ENCODE data around the gene OPRD1. TPM values are rescaled to one million over a fixed set of nuclear protein-coding genes. Genes with fewer than 3 reads are reported as not detected.

Gene OPRD1
- total and polyA plus RNA-seq, 8 donors = 0.18 to 0.42 (median 0.23) TPM; not detected in 2

DNA sequence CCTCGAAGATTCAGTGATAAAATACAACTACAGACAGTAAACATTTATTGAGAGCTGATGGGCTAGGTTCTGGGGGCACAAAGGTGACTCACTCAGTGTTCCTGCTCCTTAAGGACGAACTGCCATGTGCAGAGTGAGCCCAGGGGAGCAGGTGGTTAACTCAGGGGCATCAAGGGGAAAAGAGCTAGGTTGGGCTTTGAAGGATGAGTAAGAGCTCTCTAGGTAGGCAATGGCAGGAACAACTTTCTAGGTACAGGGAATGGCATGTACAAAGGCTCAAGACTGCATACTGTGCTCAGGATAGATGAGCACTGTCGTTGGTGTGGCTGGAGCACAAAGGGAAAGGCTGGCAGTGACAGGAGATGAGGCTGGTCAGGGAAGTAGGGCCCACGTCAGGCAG, 85.8 kb downstream of the OPRD1 start:
- peaks cover 0 to 23% of the 10 kb centered on the region in 2 donors for H3K4me1 ChIP-seq
- DNase-seq (no peak), ATAC-seq (no peak)
- TF ChIP-seq, protein P1, sequence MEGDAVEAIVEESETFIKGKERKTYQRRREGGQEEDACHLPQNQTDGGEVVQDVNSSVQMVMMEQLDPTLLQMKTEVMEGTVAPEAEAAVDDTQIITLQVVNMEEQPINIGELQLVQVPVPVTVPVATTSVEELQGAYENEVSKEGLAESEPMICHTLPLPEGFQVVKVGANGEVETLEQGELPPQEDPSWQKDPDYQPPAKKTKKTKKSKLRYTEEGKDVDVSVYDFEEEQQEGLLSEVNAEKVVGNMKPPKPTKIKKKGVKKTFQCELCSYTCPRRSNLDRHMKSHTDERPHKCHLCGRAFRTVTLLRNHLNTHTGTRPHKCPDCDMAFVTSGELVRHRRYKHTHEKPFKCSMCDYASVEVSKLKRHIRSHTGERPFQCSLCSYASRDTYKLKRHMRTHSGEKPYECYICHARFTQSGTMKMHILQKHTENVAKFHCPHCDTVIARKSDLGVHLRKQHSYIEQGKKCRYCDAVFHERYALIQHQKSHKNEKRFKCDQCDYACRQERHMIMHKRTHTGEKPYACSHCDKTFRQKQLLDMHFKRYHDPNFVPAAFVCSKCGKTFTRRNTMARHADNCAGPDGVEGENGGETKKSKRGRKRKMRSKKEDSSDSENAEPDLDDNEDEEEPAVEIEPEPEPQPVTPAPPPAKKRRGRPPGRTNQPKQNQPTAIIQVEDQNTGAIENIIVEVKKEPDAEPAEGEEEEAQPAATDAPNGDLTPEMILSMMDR (IDR thresholded peaks at IDR 0.05) = no peak
- H3K36me3 ChIP-seq = no peaks in the 10 kb centered on the region
- H3K9me3 ChIP-seq = no peaks in the 10 kb centered on the region
- H3K27me3 ChIP-seq = no peaks in the 10 kb centered on the region
- no peak overlapping the region for H3K4me3 ChIP-seq
- H3K27ac ChIP-seq = peak overlapping the region in 1 of 2 donors; percentile 54
- intact Hi-C loops (cut with DNase I) = no loop called here

DNA sequence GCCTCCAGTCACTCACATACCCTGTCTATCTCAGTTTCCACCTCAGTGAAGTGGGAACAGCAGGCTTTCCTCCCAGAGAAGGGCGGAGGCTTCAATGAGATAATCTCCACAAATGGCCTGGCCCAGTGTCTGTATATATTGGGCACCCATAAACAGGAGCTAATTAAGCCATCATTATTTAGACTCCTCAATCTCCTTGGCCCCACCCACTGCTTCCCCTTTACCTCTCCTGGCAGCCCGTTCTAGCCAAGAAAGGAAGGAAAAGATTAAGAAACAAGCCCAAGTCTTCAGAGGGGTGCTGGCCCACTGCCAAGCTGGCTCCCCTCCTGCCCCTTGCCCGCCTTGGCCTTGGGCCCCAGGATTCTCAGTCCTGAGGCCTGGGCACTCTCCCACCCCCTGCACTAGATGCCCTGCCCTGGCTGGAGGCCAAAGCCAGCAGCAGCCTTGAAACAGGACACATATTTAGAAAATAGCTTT, 86.5 kb downstream of the OPRD1 start:
- Histone ChIP-seq H3K36me3 (no peaks in the 10 kb centered on the region), H3K27ac (peak overlapping the region in 1 of 2 donors; percentile 54), H3K4me1 (peaks cover 0 to 23% of the 10 kb centered on the region in 2 donors), H3K9me3 (no peaks in the 10 kb centered on the region), H3K4me3 (no peak overlapping the region), H3K27me3 (no peaks in the 10 kb centered on the region)
- TF ChIP-seq, protein P1 (IDR thresholded peaks at IDR 0.05) = no peak
- DNase-seq (no peak), ATAC-seq (peak; percentile 15)
- intact Hi-C loops (cut with DNase I) = no loop called here

DNA sequence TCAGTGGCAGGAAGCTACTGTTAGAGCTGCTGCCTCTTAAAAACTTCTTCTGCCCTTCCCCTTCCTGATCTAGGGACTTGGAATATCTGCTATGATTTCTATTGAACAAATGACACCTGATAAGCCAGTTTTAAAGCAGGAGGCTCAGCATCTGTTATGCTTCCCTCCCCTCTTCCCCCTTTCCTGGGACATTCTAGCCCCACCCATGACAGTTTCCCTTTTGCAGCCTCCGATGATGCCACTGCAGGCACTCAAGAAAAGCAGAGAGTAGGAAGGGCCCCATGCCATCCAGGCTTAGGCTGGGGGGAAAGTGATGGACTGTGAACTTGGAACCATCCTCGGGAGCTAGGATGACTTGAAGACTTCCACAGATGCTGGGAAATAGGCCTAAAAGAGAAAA, 87.3 kb downstream of the OPRD1 start:
- H3K9me3 ChIP-seq = no peaks in the 10 kb centered on the region
- peak overlapping the region in 1 of 2 donors; percentile 54 for H3K27ac ChIP-seq
- intact Hi-C loops (cut with DNase I) = no loop called here

DNA sequence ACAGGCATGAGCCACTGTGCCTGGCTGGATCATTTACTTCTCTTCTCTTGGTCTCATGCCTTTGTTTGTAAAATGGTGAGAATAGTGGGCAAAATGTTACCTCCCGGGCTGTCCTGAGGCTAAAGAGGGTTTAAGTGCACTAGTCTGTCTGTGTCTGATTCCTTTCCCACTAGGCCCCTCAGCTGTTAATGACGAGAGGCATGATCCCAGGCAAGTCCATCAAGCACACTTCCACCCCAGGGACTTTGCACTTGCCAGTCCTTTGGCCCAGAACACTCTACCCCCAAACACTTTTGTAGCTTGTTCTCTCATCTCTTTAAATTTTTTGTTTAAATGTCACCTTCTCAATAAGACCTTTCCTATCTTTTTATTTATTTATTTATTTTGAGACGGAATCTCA, 88.6 kb downstream of the OPRD1 start:
- intact Hi-C loops (cut with DNase I) = no loop called here
- ATAC-seq = no peak
- TF ChIP-seq, protein P1 (IDR thresholded peaks at IDR 0.05) = no peak

More for the DNA sequence above, 87.3 kb downstream of the OPRD1 start:
- Histone ChIP-seq H3K4me3 (no peak overlapping the region), H3K27me3 (no peaks in the 10 kb centered on the region), H3K4me1 (peaks cover 0 to 23% of the 10 kb centered on the region in 2 donors), H3K36me3 (no peaks in the 10 kb centered on the region)
- TF ChIP-seq, protein P1 (IDR thresholded peaks at IDR 0.05) = no peak
- ATAC-seq (no peak), DNase-seq (no peak)

DNA sequence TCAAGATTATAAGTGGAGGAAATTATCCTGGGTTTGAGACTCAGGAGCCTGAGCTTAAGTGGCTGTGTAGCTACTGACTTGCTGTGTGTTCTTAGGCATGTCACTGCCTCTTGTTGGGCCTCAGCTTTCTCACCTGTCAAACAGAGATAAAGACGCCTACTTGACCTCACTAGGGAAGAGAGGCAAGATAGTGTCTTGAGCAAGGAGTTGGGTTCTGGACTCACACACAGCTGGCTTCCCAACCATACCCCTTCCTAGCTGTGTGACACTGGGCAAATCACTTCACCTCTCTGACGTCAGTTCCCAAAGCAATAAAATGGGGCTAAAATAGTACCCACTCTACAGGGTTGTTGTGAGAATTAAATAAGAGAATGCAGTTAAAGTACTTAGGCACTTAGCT, 90.8 kb downstream of the OPRD1 start:
- Histone ChIP-seq H3K9me3 (no peaks in the 10 kb centered on the region), H3K4me3 (no peak overlapping the region), H3K36me3 (no peaks in the 10 kb centered on the region), H3K27ac (no peak overlapping the region), H3K27me3 (no peaks in the 10 kb centered on the region), H3K4me1 (peaks cover 0 to 20% of the 10 kb centered on the region in 2 donors)
- intact Hi-C loops (cut with DNase I) = no loop called here
- DNase-seq = no peak
- no peak for ATAC-seq
- TF ChIP-seq, protein P1 (IDR thresholded peaks at IDR 0.05) = no peak

More for the DNA sequence above, 88.6 kb downstream of the OPRD1 start:
- Histone ChIP-seq H3K4me3 (no peak overlapping the region), H3K36me3 (no peaks in the 10 kb centered on the region), H3K9me3 (no peaks in the 10 kb centered on the region), H3K27me3 (no peaks in the 10 kb centered on the region), H3K27ac (no peak overlapping the region), H3K4me1 (peaks cover 0 to 23% of the 10 kb centered on the region in 2 donors)
- no peak for DNase-seq

Data from left lung (tissue), 10 donors.